ENCODE results near the gene SEZ6L.

GRCh38 chr22:26377170-26377830 is 208.0 kb downstream of the SEZ6L start:
- no peak for TF ChIP-seq CTCF (IDR thresholded peaks at IDR 0.05)
- no peak for TF ChIP-seq POLR2A (IDR thresholded peaks at IDR 0.05)

Data from ovary (tissue), 3 donors.